CD14-positive monocyte (primary cell): Measurements from ENCODE around the gene CEP83. TPM values are rescaled to one million over a fixed set of nuclear protein-coding genes. Genes with fewer than 3 reads are reported as not detected.

Experiments
- DNase-seq, 3 donors: peaks; one replicate each; pipeline ENCODE4 v3.0.0-alpha.2; 2011 to 2022
- H2AFZ ChIP-seq: 2 replicates; pipeline ENCODE4 v1.6.0; 2012; ENCODE audit warnings: mild to moderate bottlenecking, low read depth, low read length, inconsistent platforms; ENCODE audit not compliant: insufficient read depth, poor library complexity, severe bottlenecking
- H3K27ac ChIP-seq, 2 donors: 1 replicate in 1 of 2; 2 replicates in 1 of 2; pipeline ENCODE4 v1.5.1; 2012 to 2013; ENCODE audit warnings: low read length in 2 of 2, control low read depth in 1 of 2, inconsistent platforms in 1 of 2, low read depth in 1 of 2, mild to moderate bottlenecking in 1 of 2
- H3K27me3 ChIP-seq, 2 donors: one replicate each; pipeline versions ENCODE4 v1.6.0 to v1.6.1; 2011 to 2013; ENCODE audit warnings: low read length in 2 of 2; ENCODE audit not compliant: control insufficient read depth in 2 of 2, insufficient read depth in 2 of 2
- H3K36me3 ChIP-seq, 2 donors: replicated peaks in 1 of 2; 1 replicate in 1 of 2; 2 replicates in 1 of 2; pipeline versions ENCODE4 v1.5.1 to v1.6.1; 2012 to 2013; ENCODE audit warnings: low read length in 2 of 2, control low read depth in 1 of 2, inconsistent platforms in 1 of 2, mild to moderate bottlenecking in 1 of 2; ENCODE audit not compliant: insufficient read depth in 2 of 2, control insufficient read depth in 1 of 2
- H3K4me1 ChIP-seq, 2 donors: 1 replicate in 1 of 2; 2 replicates in 1 of 2; pipeline versions ENCODE4 v1.5.1 to v1.6.1; 2012 to 2013; ENCODE audit warnings: low read length in 2 of 2, control low read depth in 1 of 2, inconsistent platforms in 1 of 2, mild to moderate bottlenecking in 1 of 2, moderate library complexity in 1 of 2; ENCODE audit not compliant: insufficient read depth in 2 of 2, control insufficient read depth in 1 of 2
- H3K4me2 ChIP-seq: replicated peaks from 2 replicates; pipeline ENCODE3; 2012; ENCODE audit warnings: low read length, moderate library complexity, mild to moderate bottlenecking; ENCODE audit not compliant: poor library complexity, severe bottlenecking; ENCODE audit errors: extremely low read depth
- H3K4me3 ChIP-seq, 3 experiments: fragments of 200-600 bp in 1 of 3; sonication (generic) in 1 of 3; replicated peaks in 1 of 3; 1 replicate in 2 of 3; 2 replicates in 1 of 3; pipeline ENCODE4 v1.5.1; 2011 to 2013; ENCODE audit warnings: low read length in 3 of 3, mild to moderate bottlenecking in 3 of 3, control low read depth in 2 of 3, low read depth in 2 of 3, inconsistent platforms in 1 of 3, moderate library complexity in 1 of 3
- H3K79me2 ChIP-seq: 2 replicates; pipeline ENCODE4 v1.6.0; 2012; ENCODE audit warnings: mild to moderate bottlenecking, control low read depth, inconsistent platforms, low read length, moderate library complexity; ENCODE audit not compliant: insufficient read depth
- H3K9ac ChIP-seq: 2 replicates; pipeline ENCODE4 v1.6.0; 2017; ENCODE audit warnings: low read length, mild to moderate bottlenecking; ENCODE audit not compliant: insufficient read depth, poor library complexity, severe bottlenecking
- H3K9me3 ChIP-seq, 2 donors: replicated peaks in 1 of 2; 1 replicate in 1 of 2; 2 replicates in 1 of 2; pipeline versions ENCODE4 v1.5.1 to v1.6.1; 2012 to 2013; ENCODE audit warnings: low read length in 2 of 2, control low read depth in 1 of 2; ENCODE audit not compliant: control insufficient read depth in 1 of 2, insufficient read depth in 1 of 2
- H4K20me1 ChIP-seq: 2 replicates; pipeline ENCODE4 v1.6.0; 2012; ENCODE audit warnings: mild to moderate bottlenecking, low read length, control low read depth, moderate library complexity; ENCODE audit not compliant: insufficient read depth
- H3K27ac Mint-ChIP-seq, 7 donors: one replicate each; pipeline ENCODE4 v1.8.0; 2020; ENCODE audit warnings: mild to moderate bottlenecking in 7 of 7, mixed read lengths in 7 of 7, moderate library complexity in 6 of 7, inconsistent platforms in 2 of 7
- H3K27me3 Mint-ChIP-seq, 3 donors: one replicate each; pipeline ENCODE4 v1.8.0; 2021 to 2022; ENCODE audit warnings: low read depth in 3 of 3, mild to moderate bottlenecking in 3 of 3, mixed read lengths in 3 of 3, moderate library complexity in 3 of 3, inconsistent platforms in 1 of 3
- H3K36me3 Mint-ChIP-seq, 2 donors: one replicate each; pipeline ENCODE4 v1.8.0; 2020; ENCODE audit warnings: mixed read lengths in 2 of 2, inconsistent platforms in 1 of 2, mild to moderate bottlenecking in 1 of 2
- H3K4me1 Mint-ChIP-seq: one replicate; pipeline ENCODE4 v1.8.0; 2020; ENCODE audit warnings: mild to moderate bottlenecking, mixed read lengths
- H3K4me3 Mint-ChIP-seq, 2 donors: one replicate each; pipeline ENCODE4 v1.8.0; 2020; ENCODE audit warnings: mild to moderate bottlenecking in 2 of 2, mixed read lengths in 2 of 2, moderate library complexity in 1 of 2
- H3K9me3 Mint-ChIP-seq, 7 donors: one replicate each; pipeline ENCODE4 v1.8.0; 2020 to 2022; ENCODE audit warnings: mixed read lengths in 7 of 7, mild to moderate bottlenecking in 6 of 7, moderate library complexity in 6 of 7, inconsistent platforms in 2 of 7
- whole genome bisulfite sequencing: methylation state at CpG from one replicate; pipeline ENCODE4 v1.1.5; 2013; ENCODE audit warnings: missing lambda C conversion rate; ENCODE audit not compliant: insufficient coverage; 5-methylcytosine and 5-hydroxymethylcytosine counted together
- intact Hi-C, 2 donors: fragments of 100-400 bp; cut with micrococcal nuclease; formaldehyde crosslinking; loops; one replicate each; pipeline versions ENCODE4 v1.15.0 to v1.15.1; 2023
- polyA plus RNA-seq, 3 donors: library from polyadenylated mRNA; depleted of rRNA in 1 of 3; unstranded in 2 of 3; stranded (reverse) in 1 of 3; fragments of 300-500 nt in 2 of 3; fragments of >200 nt in 1 of 3; fragmentation: Illumina TruSeq in 2 of 3; gene quantifications; 1 replicate in 2 of 3; 2 replicates in 1 of 3; pipeline ENCODE4 v1.2.3, GENCODE V29; 2012 to 2021
- TF ChIP-seq, protein P1 (sequence below): fragments of 200-600 bp; IDR thresholded peaks from one replicate; pipeline ENCODE4 v1.8.0; 2022; ENCODE audit warnings: antibody characterized with exemption, mild to moderate bottlenecking

The CEP83 gene
- polyA plus RNA-seq, 3 donors = 0.73 to 3.1 (median 1.0) TPM

- WGBS = 51% methylated on average over 3 of the region's 14 CpGs
- intact Hi-C loops = loop anchor here (10.0 kb wide), 2 partner anchors 108 to 118 kb away; partner anchors contain the start of gene PLXNC1 (in 1 of the 2)
- peak overlapping the region; percentile 49 to 79 (median 61) for H3K4me3 ChIP-seq
- peaks cover 60% of the 10 kb centered on the region for H3K4me1 Mint-ChIP-seq
- H4K20me1 ChIP-seq = no peaks in the 10 kb centered on the region
- peaks cover 22 to 57% of the 10 kb centered on the region in 2 donors for H3K36me3 ChIP-seq
- H3K4me2 ChIP-seq = peak overlapping the region; percentile 78
- H3K27me3 ChIP-seq = no peaks in the 10 kb centered on the region
- no peaks in the 10 kb centered on the region for H3K79me2 ChIP-seq
- peak overlapping the region; percentile 95 to 98 (median 98) for H3K27ac Mint-ChIP-seq
- peak overlapping the region; percentile 61 for H2AFZ ChIP-seq
- peak overlapping the region; percentile 85 to 93 for H3K4me3 Mint-ChIP-seq
- TF ChIP-seq, protein P1, sequence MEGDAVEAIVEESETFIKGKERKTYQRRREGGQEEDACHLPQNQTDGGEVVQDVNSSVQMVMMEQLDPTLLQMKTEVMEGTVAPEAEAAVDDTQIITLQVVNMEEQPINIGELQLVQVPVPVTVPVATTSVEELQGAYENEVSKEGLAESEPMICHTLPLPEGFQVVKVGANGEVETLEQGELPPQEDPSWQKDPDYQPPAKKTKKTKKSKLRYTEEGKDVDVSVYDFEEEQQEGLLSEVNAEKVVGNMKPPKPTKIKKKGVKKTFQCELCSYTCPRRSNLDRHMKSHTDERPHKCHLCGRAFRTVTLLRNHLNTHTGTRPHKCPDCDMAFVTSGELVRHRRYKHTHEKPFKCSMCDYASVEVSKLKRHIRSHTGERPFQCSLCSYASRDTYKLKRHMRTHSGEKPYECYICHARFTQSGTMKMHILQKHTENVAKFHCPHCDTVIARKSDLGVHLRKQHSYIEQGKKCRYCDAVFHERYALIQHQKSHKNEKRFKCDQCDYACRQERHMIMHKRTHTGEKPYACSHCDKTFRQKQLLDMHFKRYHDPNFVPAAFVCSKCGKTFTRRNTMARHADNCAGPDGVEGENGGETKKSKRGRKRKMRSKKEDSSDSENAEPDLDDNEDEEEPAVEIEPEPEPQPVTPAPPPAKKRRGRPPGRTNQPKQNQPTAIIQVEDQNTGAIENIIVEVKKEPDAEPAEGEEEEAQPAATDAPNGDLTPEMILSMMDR = no peak
- H3K36me3 Mint-ChIP-seq = peaks cover 58 to 70% of the 10 kb centered on the region in 2 donors
- peak; percentile 70 to 81 (median 74) for DNase-seq
- no peaks in the 10 kb centered on the region for H3K9me3 ChIP-seq
- peak overlapping the region; percentile 88 to 92 for H3K27ac ChIP-seq
- peak overlapping the region; percentile 54 for H3K9ac ChIP-seq
- H3K27me3 Mint-ChIP-seq = no peaks in the 10 kb centered on the region
- H3K9me3 Mint-ChIP-seq = peaks cover 0 to 4% (median 0%) of the 10 kb centered on the region in 7 donors
- H3K4me1 ChIP-seq = peaks cover 65 to 68% of the 10 kb centered on the region in 2 donors
These were observed 196.5 kb downstream of the CEP83 start for GRCh38 chr12:94263011-94263811.

- Histone ChIP-seq H2AFZ (peak overlapping the region; percentile 61), H3K4me3 (peak overlapping the region; percentile 49 to 79 (median 61)), H3K9me3 (no peaks in the 10 kb centered on the region), H3K27me3 (no peaks in the 10 kb centered on the region), H3K4me2 (peak overlapping the region; percentile 78), H4K20me1 (no peaks in the 10 kb centered on the region), H3K36me3 (peaks cover 22 to 57% of the 10 kb centered on the region in 2 donors), H3K9ac (peak overlapping the region; percentile 54), H3K79me2 (no peaks in the 10 kb centered on the region), H3K4me1 (peaks cover 57 to 61% of the 10 kb centered on the region in 2 donors), H3K27ac (peak overlapping the region; percentile 88 to 92)
- H3K4me3 Mint-ChIP-seq = peak overlapping the region; percentile 85 to 93
- 21% methylated on average over 13 of the region's 17 CpGs for WGBS
- H3K9me3 Mint-ChIP-seq = peaks cover 0 to 4% (median 0%) of the 10 kb centered on the region in 7 donors
- intact Hi-C loops = loop anchor here (10.0 kb wide), 2 partner anchors 108 to 118 kb away; partner anchors contain the start of gene PLXNC1 (in 1 of the 2)
- peak; percentile 68 to 75 (median 73) for DNase-seq
- H3K27ac Mint-ChIP-seq = peak overlapping the region; percentile 95 to 98 (median 98)
- H3K4me1 Mint-ChIP-seq = peaks cover 52% of the 10 kb centered on the region
- TF ChIP-seq, protein P1 = no peak
- H3K36me3 Mint-ChIP-seq = peaks cover 57 to 63% of the 10 kb centered on the region in 2 donors
- no peaks in the 10 kb centered on the region for H3K27me3 Mint-ChIP-seq
These were observed 197.2 kb downstream of the CEP83 start for GRCh38 chr12:94262228-94263010.
